ENCODE results near the gene WDPCP. TPM values are rescaled to one million over a fixed set of nuclear protein-coding genes. Genes with fewer than 3 reads are reported as not detected.

WDPCP gene
- total RNA-seq, 2 donors from 2014 or later = 8.4 to 12.6 TPM

DNA sequence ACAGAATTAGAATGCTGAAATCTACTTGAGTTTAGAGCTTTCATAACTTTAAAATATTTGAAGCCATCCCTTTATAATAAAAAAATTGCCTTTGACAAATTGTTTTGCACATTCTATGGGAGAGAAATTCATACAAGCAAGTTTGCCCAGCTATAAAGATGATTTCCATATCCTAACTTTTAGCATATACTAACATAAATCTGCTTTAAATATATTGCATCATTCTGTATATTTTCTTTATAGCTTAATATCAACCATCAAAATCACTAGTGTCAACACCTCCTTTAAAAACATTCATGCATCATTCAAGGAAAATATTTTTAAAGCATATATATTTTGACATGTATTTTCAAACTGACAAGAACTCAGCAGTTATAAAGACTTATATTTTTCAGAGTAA is 49.9 kb downstream of the WDPCP start:
- intact Hi-C loops (cut with DNase I) = no loop called here
- Histone ChIP-seq H3K27me3 (replicated peaks; ENCODE audit: insufficient read depth) (no peaks in the 10 kb centered on the region), H3K4me1 (replicated peaks) (no peaks in the 10 kb centered on the region), H3K4me3 (no peak overlapping the region), H3K36me3 (no peaks in the 10 kb centered on the region), H3K27ac (no peak overlapping the region), H3K9me3 (no peaks in the 10 kb centered on the region)
- DNase-seq (ENCODE audit: low spot score) = no peak
- TF ChIP-seq, protein P1, sequence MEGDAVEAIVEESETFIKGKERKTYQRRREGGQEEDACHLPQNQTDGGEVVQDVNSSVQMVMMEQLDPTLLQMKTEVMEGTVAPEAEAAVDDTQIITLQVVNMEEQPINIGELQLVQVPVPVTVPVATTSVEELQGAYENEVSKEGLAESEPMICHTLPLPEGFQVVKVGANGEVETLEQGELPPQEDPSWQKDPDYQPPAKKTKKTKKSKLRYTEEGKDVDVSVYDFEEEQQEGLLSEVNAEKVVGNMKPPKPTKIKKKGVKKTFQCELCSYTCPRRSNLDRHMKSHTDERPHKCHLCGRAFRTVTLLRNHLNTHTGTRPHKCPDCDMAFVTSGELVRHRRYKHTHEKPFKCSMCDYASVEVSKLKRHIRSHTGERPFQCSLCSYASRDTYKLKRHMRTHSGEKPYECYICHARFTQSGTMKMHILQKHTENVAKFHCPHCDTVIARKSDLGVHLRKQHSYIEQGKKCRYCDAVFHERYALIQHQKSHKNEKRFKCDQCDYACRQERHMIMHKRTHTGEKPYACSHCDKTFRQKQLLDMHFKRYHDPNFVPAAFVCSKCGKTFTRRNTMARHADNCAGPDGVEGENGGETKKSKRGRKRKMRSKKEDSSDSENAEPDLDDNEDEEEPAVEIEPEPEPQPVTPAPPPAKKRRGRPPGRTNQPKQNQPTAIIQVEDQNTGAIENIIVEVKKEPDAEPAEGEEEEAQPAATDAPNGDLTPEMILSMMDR (IDR thresholded peaks at IDR 0.05) = no peak
- TF ChIP-seq POLR2AphosphoS5 (IDR thresholded peaks at IDR 0.05) (no peak), POLR2A (IDR thresholded peaks at IDR 0.05) (no peak)

DNA sequence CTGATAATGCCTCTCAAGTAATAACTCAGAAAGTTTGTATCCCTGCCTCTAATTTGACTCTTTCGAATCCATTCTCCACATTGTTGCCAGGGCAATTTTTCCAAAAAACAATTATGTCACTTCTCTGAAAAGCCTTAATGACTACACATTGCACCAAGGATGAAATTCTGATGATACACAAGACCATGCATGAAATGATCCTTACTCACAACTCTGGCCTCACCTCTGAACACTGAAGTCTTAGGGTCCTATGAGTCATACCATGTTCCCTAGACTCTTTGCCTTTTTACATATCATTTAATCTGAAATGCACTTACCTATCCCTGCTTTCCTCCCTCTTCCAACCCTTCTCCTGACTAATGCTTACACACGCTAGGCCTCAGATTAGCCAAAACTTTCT is 51.0 kb downstream of the WDPCP start:
- no peaks in the 10 kb centered on the region for H3K27me3 ChIP-seq (replicated peaks; ENCODE audit: insufficient read depth)
- H3K4me3 ChIP-seq = no peak overlapping the region
- intact Hi-C loops (cut with DNase I) = no loop called here
- H3K36me3 ChIP-seq = no peaks in the 10 kb centered on the region
- no peaks in the 10 kb centered on the region for H3K9me3 ChIP-seq
- TF ChIP-seq, protein P1 (IDR thresholded peaks at IDR 0.05) = no peak
- TF ChIP-seq POLR2AphosphoS5 (IDR thresholded peaks at IDR 0.05) (no peak), POLR2A (IDR thresholded peaks at IDR 0.05) (no peak)
- no peak for DNase-seq (ENCODE audit: low spot score)
- 93% methylated on average over 2 of the region's 2 CpGs for WGBS
- H3K4me1 ChIP-seq (replicated peaks) = no peaks in the 10 kb centered on the region
- no peak overlapping the region for H3K27ac ChIP-seq

DNA sequence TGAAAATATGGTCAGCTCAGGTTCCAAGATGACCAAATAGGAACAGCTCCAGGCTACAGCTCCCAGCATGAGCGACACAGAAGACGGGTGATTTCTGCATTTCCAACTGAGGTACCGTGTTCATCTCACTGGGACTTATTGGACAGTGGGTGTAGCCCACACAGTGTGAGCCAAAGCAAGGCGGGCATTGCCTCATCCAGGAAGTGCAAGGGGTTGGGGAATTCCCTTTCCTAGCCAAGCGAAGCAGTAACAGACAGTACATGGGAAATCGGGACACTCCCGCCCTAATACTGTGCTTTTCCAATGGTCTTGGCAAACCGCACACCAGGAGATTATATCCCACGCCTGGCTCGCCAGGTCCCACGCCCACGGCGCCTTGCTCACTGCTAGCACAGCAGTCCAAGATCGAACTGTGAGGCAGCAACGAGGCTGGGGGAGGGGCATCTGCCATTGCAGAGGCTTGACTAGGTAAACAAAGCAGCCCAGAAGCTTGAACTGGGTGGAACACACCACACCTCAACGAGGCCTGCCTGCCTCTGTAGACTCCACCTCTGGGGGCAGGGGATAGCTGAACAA is 57.5 kb downstream of the WDPCP start:
- no peak for DNase-seq (ENCODE audit: low spot score)
- WGBS = 95% methylated on average over 16 of the region's 16 CpGs
- H3K36me3 ChIP-seq = no peaks in the 10 kb centered on the region
- no peaks in the 10 kb centered on the region for H3K4me1 ChIP-seq (replicated peaks)
- TF ChIP-seq, protein P1 (IDR thresholded peaks at IDR 0.05) = no peak
- TF ChIP-seq POLR2AphosphoS5 (IDR thresholded peaks at IDR 0.05) (no peak), POLR2A (IDR thresholded peaks at IDR 0.05) (no peak)
- intact Hi-C loops (cut with DNase I) = no loop called here
- H3K9me3 ChIP-seq = no peaks in the 10 kb centered on the region
- no peaks in the 10 kb centered on the region for H3K27me3 ChIP-seq (replicated peaks; ENCODE audit: insufficient read depth)
- no peak overlapping the region for H3K27ac ChIP-seq
- H3K4me3 ChIP-seq = no peak overlapping the region

DNA sequence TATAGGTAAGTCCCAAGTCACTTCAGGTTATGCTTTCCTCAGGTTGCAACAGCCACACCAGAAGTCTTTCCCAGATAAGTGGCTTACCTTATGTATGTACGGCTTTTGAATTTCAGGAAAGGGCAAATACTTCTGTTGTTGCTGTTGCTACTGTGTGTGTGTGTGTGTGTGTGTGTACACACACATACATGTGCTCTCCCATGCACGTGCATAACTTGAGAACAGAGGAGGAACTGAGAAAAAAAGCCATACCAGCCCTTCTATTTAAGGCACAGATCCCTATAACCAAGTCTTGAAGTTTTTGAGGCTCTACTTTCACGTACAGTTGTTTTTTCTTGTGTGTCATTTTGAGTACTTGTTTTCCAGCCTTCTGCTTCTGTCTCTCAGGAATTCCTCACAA is 62.4 kb downstream of the WDPCP start:
- no peaks in the 10 kb centered on the region for H3K36me3 ChIP-seq
- DNase-seq (ENCODE audit: low spot score) = no peak
- intact Hi-C loops (cut with DNase I) = no loop called here
- no peak overlapping the region for H3K27ac ChIP-seq
- no peak overlapping the region for H3K4me3 ChIP-seq
- TF ChIP-seq POLR2AphosphoS5 (IDR thresholded peaks at IDR 0.05) = no peak
- TF ChIP-seq POLR2A (IDR thresholded peaks at IDR 0.05) = no peak
- TF ChIP-seq, protein P1 (IDR thresholded peaks at IDR 0.05) = no peak
- H3K4me1 ChIP-seq (replicated peaks) = no peaks in the 10 kb centered on the region
- no peaks in the 10 kb centered on the region for H3K9me3 ChIP-seq
- WGBS = 81% methylated on average over 3 of the region's 3 CpGs
- H3K27me3 ChIP-seq (replicated peaks; ENCODE audit: insufficient read depth) = no peaks in the 10 kb centered on the region

DNA sequence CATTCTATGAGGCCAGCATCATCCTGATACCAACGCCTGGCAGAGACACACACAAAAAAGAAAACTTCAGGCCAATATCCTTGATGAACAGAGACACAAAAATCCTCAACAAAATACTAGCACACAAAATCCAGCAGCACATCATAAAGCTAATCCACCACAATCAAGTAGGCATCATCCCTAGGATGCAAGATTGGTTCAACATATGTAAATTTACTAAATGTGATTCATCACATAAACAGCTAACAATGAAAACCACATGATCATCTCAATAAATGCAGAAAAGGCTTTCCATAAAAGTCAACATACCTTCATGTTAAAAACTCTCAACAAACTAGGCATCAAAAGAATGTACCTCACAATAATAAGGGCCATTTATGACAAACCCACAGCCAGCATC is 65.3 kb downstream of the WDPCP start:
- no peak for DNase-seq (ENCODE audit: low spot score)
- Histone ChIP-seq H3K4me3 (no peak overlapping the region), H3K27me3 (replicated peaks; ENCODE audit: insufficient read depth) (no peaks in the 10 kb centered on the region), H3K9me3 (no peaks in the 10 kb centered on the region), H3K27ac (no peak overlapping the region), H3K36me3 (no peaks in the 10 kb centered on the region), H3K4me1 (replicated peaks) (no peaks in the 10 kb centered on the region)
- TF ChIP-seq POLR2AphosphoS5 (IDR thresholded peaks at IDR 0.05) (no peak), POLR2A (IDR thresholded peaks at IDR 0.05) (no peak)
- TF ChIP-seq, protein P1 (IDR thresholded peaks at IDR 0.05) = no peak
- intact Hi-C loops (cut with DNase I) = no loop called here
- WGBS = 83% methylated on average over 1 of the region's 1 CpG
